Adrenal gland (tissue), 19 donors: ENCODE results near the gene KIF26B. TPM values are rescaled to one million over a fixed set of nuclear protein-coding genes. Genes with fewer than 3 reads are reported as not detected.
A peak's percentile ranks its signal among the peaks of the same experiment; 100 is the strongest.

Experiments used
- DNase-seq, 7 donors: peaks; one replicate each; pipeline ENCODE4 v3.0.0-alpha.2; 2019 to 2020
- H3K27ac ChIP-seq, 5 donors: fragments of 200-600 bp; sonication (generic) in 4 of 5; 1 replicate in 3 of 5; 2 replicates in 2 of 5; pipeline versions ENCODE4 v1.5.1 to v1.8.0; 2016 to 2020; ENCODE audit warnings: mild to moderate bottlenecking in 1 of 5
- H3K27me3 ChIP-seq: fragments of 200-600 bp; 2 replicates; pipeline ENCODE4 v1.8.0; 2021
- H3K36me3 ChIP-seq, 2 donors: fragments of 200-600 bp; replicated peaks in 1 of 2; 1 replicate in 1 of 2; 2 replicates in 1 of 2; pipeline versions ENCODE4 v1.5.1 to v1.8.0; 2018 to 2022
- H3K4me1 ChIP-seq, 2 donors: fragments of 200-600 bp; replicated peaks in 1 of 2; 1 replicate in 1 of 2; 2 replicates in 1 of 2; pipeline versions ENCODE4 v1.5.1 to v1.8.0; 2018 to 2021
- H3K4me3 ChIP-seq, 4 donors: fragments of 200-600 bp; sonication (generic) in 3 of 4; one replicate each; pipeline ENCODE4 v1.5.1; 2016 to 2018
- H3K9me3 ChIP-seq, 3 donors: fragments of 200-600 bp; sonication (generic) in 1 of 3; replicated peaks in 1 of 3; 1 replicate in 2 of 3; 2 replicates in 1 of 3; pipeline versions ENCODE4 v1.5.1 to v1.8.0; 2016 to 2021
- CTCF ChIP-seq, 6 experiments: fragments of 450-650 bp in 4 of 6; fragments of 200-600 bp in 2 of 6; sonication (generic) in 1 of 6; IDR thresholded peaks; 1 replicate in 5 of 6; 2 replicates in 1 of 6; pipeline versions ENCODE4 v1.5.1 to v1.8.0; 2016 to 2021; ENCODE audit warnings: antibody characterized with exemption in 6 of 6, mild to moderate bottlenecking in 2 of 6, moderate library complexity in 1 of 6
- POLR2A ChIP-seq, 2 donors: fragments of 450-650 bp; IDR thresholded peaks; one replicate each; pipeline ENCODE4 v1.6.1; 2017; ENCODE audit warnings: antibody characterized with exemption in 2 of 2, mild to moderate bottlenecking in 2 of 2, moderate library complexity in 1 of 2
- WGBS, 4 donors: extraction: QIAGEN DNeasy Blood & Tissue Kit in 2 of 4; methylation state at CpG; one replicate each; pipeline versions ENCODE4 v1.1.5 to v1.1.7; 2013 to 2017; 5-methylcytosine and 5-hydroxymethylcytosine counted together
- intact Hi-C, 2 donors: fragments of 100-400 bp; cut with DNase I; formaldehyde crosslinking; loops; one replicate each; pipeline versions ENCODE4 v1.14.1 to v1.15.0; 2022 to 2023
- long read RNA-seq, 10 donors: library from polyadenylated mRNA in 3 of 10; unstranded in 2 of 10; stranded (forward) in 1 of 10; transcript quantifications; one replicate each; pipeline ENCODE4 v2.0.0 and lab custom pipeline, GENCODE V29; 2021 to 2026
- polyA plus RNA-seq, 3 donors: library from polyadenylated mRNA; stranded (reverse); fragments of 200-250 nt in 2 of 3; fragments of 350-450 nt in 1 of 3; fragmentation: Illumina TruSeq in 1 of 3; extraction: RNeasy Lipid Tissue Mini Kit (QIAGEN cat#74804) in 1 of 3; gene quantifications; one replicate each; pipeline ENCODE4 v1.2.3, GENCODE V29; 2013 to 2014
- total RNA-seq, 9 donors: library from RNA; depleted of rRNA in 4 of 9; stranded (reverse); fragments of >200 nt in 4 of 9; fragments of 120-200 nt in 1 of 9; fragmentation: NEBNext Ultra II Directional in 1 of 9; extraction: Animal tissue kit (Norgen Biotek cat#: 25700) in 1 of 9; gene quantifications; one replicate each; pipeline versions ENCODE4 v1.1.0 to v1.2.4, GENCODE V29; 2013 to 2023
- donor health status: healthy with polysubstance abuse.
- donor health status: Bipolar disorder and iron deficiency.
- donor health status: DM: yes; HTN: yes; CAD: no.
- donor health status: DM: no; HTN: no; CAD: no.
- donor health status: DM: no; HTN: no; CAD: no.
- donor health status: DM: yes; HTN: yes; CAD: no.

The KIF26B gene
- total RNA-seq (1 to 10 TPM; 1.5 to 4.6 (median 3.1) TPM), polyA plus RNA-seq (1 to 10 TPM in 1 of 3 donors, under 1 TPM in 2; 0.20 to 2.1 (median 0.48) TPM)
- long read RNA-seq, donor 1: 0 reads
- long read RNA-seq, donor 2: 0 reads
- long read RNA-seq, donor 3: 0 reads
- long read RNA-seq, donor 4, partial matches to known transcripts: 1 of 1 reads
- long read RNA-seq, donor 4, other reads (novel, unspliced or antisense): 0 of 1 reads
- long read RNA-seq, donor 5, partial matches to known transcripts: 7 of 7 reads
- long read RNA-seq, donor 5, other reads (novel, unspliced or antisense): 0 of 7 reads
- long read RNA-seq, donor 6: 0 reads
- long read RNA-seq, donor 7: 0 reads
- long read RNA-seq, donor 8: 0 reads
- long read RNA-seq, donor 9: 0 reads
- long read RNA-seq, donor 10: 0 reads

- Histone ChIP-seq H3K27me3 (peaks cover 9% of the 10 kb centered on the region), H3K27ac (peak within 1 kb of the TSS in 3 of 5 donors; percentile 16 to 34 (median 18)), H3K9me3 (no peaks in the 10 kb centered on the region), H3K4me1 (peaks cover 32 to 40% of the 10 kb centered on the region in 2 donors), H3K4me3 (peak within 1 kb of the TSS in 3 of 4 donors; percentile 19 to 76 (median 48)), H3K36me3 (no peaks in the 10 kb centered on the region)
- WGBS, 4 donors: 0 to 3% (median 1%) methylated on average over 17 to 83 of the region's 83 CpGs
- peak; percentile 31 to 60 (median 40) for DNase-seq
- intact Hi-C loops: loop anchor here (5.0 to 10.0 kb wide), 4 partner anchors 220 to 1300 kb away; no protein-coding TSS in a partner anchor
- TF ChIP-seq CTCF (IDR thresholded peaks at IDR 0.05): no peak
- TF ChIP-seq POLR2A (IDR thresholded peaks at IDR 0.05): no peak
These were observed at the start of gene KIF26B for GRCh38 chr1:245154429-245155271. KIF26B (plus strand) TSS chr1:245154985; CDS start chr1:245155425, 440 bp downstream.

GRCh38 chr1:245105042-245105441 is 49.7 kb upstream of the KIF26B start:
- no peak for TF ChIP-seq POLR2A (IDR thresholded peaks at IDR 0.05)
- TF ChIP-seq CTCF (IDR thresholded peaks at IDR 0.05): no peak
- Histone ChIP-seq H3K27ac (no peak overlapping the region), H3K9me3 (no peaks in the 10 kb centered on the region), H3K4me1 (no peaks in the 10 kb centered on the region), H3K36me3 (no peaks in the 10 kb centered on the region), H3K4me3 (no peak overlapping the region), H3K27me3 (no peaks in the 10 kb centered on the region)
- intact Hi-C loops: no loop called here
- no peak for DNase-seq
- WGBS, 4 donors: 95 to 98% (median 97%) methylated on average over 3 of the region's 3 CpGs

DNA sequence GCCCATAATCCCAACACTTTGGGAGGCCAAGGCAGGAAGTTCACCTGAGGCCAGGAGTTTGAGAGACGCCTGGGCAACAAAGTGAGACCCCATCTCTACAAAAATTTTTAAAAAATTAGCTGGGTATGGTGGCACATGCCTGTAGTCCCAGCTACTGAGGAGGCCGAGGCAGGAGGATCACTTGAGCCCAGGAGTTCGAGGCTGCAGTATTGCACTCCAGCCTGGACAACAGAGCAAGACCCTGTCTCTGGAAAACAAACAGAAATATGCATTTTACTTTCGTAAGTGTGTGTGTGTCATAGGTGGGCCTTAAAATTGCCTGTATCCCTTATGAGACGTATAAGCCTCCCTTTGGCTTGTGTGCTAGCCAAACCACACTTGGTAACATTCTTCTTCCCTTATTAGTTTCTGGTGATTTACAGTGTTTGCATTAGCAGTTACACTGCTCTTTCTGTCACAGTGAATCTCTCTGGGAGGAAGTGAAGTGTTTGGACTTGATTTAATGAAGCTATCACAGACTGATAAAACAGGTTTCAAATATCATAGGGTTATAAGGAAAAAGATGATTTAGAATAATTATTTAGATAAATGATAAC is 48.9 kb upstream of the KIF26B start:
- H3K9me3 ChIP-seq: no peaks in the 10 kb centered on the region
- DNase-seq: no peak
- TF ChIP-seq CTCF (IDR thresholded peaks at IDR 0.05) (no peak), POLR2A (IDR thresholded peaks at IDR 0.05) (no peak)
- no peaks in the 10 kb centered on the region for H3K27me3 ChIP-seq
- WGBS, 4 donors: 89 to 97% (median 94%) methylated on average over 5 of the region's 5 CpGs
- no peak overlapping the region for H3K4me3 ChIP-seq
- H3K4me1 ChIP-seq: no peaks in the 10 kb centered on the region
- H3K36me3 ChIP-seq: no peaks in the 10 kb centered on the region
- intact Hi-C loops: no loop called here
- no peak overlapping the region for H3K27ac ChIP-seq

DNA sequence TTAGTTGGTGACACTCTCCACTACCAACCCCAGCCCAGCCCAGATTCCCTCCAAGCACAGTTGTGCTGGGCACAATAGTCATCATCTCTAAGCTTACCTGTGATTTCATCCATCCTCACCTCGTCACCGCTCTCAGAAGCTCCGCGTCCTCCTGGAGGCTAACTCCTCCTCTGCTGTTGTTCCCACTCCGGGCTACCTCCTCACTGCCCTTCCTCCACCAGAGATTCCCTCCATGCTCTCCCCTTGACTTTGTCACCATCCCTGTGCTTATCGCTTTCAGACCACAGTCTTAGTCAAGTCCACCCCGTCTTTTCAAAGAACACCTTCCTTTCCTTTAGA is 47.0 kb upstream of the KIF26B start:
- intact Hi-C loops: no loop called here
- 94 to 97% (median 94%) methylated on average over 7 of the region's 7 CpGs for WGBS, 4 donors
- Histone ChIP-seq H3K36me3 (no peaks in the 10 kb centered on the region), H3K4me1 (no peaks in the 10 kb centered on the region), H3K27me3 (no peaks in the 10 kb centered on the region), H3K27ac (no peak overlapping the region), H3K4me3 (no peak overlapping the region), H3K9me3 (no peaks in the 10 kb centered on the region)
- no peak for DNase-seq
- TF ChIP-seq CTCF (IDR thresholded peaks at IDR 0.05) (no peak), POLR2A (IDR thresholded peaks at IDR 0.05) (no peak)
